Measurements from ENCODE around the gene IFT20.

- no peak for TF ChIP-seq CTCF (IDR thresholded peaks at IDR 0.05)
- no peak for TF ChIP-seq POLR2A (IDR thresholded peaks at IDR 0.05)
These were observed 36.3 kb upstream of the IFT20 start, which contains the start of gene SARM1 for GRCh38 chr17:28371245-28372202.

Measured in lower leg skin (tissue), 3 donors.